Thyroid gland (tissue), 4 donors: ENCODE measurements around the gene CFAP69. TPM values are rescaled to one million over a fixed set of nuclear protein-coding genes. Genes with fewer than 3 reads are reported as not detected.

Experiments used
- DNase-seq, 2 donors: peaks; one replicate each; pipeline ENCODE4 v3.0.0-alpha.2; 2019
- H3K27ac ChIP-seq, 3 donors: fragments of 200-600 bp; sonication (generic); 1 replicate in 2 of 3; 2 replicates in 1 of 3; pipeline ENCODE4 v1.5.1; 2016 to 2019; ENCODE audit warnings: mild to moderate bottlenecking in 1 of 3, moderate library complexity in 1 of 3
- H3K27me3 ChIP-seq: fragments of 200-600 bp; sonication (generic); one replicate; pipeline ENCODE4 v1.5.1; 2019
- H3K36me3 ChIP-seq, 2 donors: fragments of 200-600 bp; sonication (generic); one replicate each; pipeline ENCODE4 v1.5.1; 2016 to 2019
- H3K4me1 ChIP-seq, 2 donors: fragments of 200-600 bp; sonication (generic); one replicate each; pipeline ENCODE4 v1.5.1; 2017 to 2019
- H3K4me3 ChIP-seq, 3 donors: fragments of 200-600 bp; sonication (generic); replicated peaks in 1 of 3; 1 replicate in 2 of 3; 2 replicates in 1 of 3; pipeline ENCODE4 v1.5.1; 2016; ENCODE audit warnings: mild to moderate bottlenecking in 1 of 3
- H3K9me3 ChIP-seq: fragments of 200-600 bp; sonication (generic); one replicate; pipeline ENCODE4 v1.5.1; 2017
- CTCF ChIP-seq, 6 experiments: fragments of 200-600 bp in 3 of 6; fragments of 450-650 bp in 3 of 6; sonication (generic) in 3 of 6; IDR thresholded peaks; one replicate each; pipeline ENCODE4 v1.5.1; 2016 to 2019; ENCODE audit warnings: antibody characterized with exemption in 6 of 6, mild to moderate bottlenecking in 2 of 6, inconsistent platforms in 1 of 6, moderate library complexity in 1 of 6
- POLR2A ChIP-seq, 2 donors: fragments of 450-650 bp; IDR thresholded peaks; one replicate each; pipeline ENCODE4 v1.6.1; 2017; ENCODE audit warnings: antibody characterized with exemption in 2 of 2, mild to moderate bottlenecking in 2 of 2, moderate library complexity in 1 of 2
- WGBS, 2 donors: methylation state at CpG; one replicate each; pipeline ENCODE4 v1.1.5; 2017; 5-methylcytosine and 5-hydroxymethylcytosine counted together
- intact Hi-C: fragments of 100-400 bp; cut with DNase I; formaldehyde crosslinking; loops from one replicate; pipeline ENCODE4 v1.15.1; 2023
- total RNA-seq, 4 donors: library from RNA; depleted of rRNA; stranded (reverse); fragments of >200 nt; gene quantifications; one replicate each; pipeline ENCODE4 v1.2.3, GENCODE V29; 2016

CFAP69 gene
- total RNA-seq, 4 donors from 2014 or later = 12.6 to 73.8 (median 32.5) TPM

DNA sequence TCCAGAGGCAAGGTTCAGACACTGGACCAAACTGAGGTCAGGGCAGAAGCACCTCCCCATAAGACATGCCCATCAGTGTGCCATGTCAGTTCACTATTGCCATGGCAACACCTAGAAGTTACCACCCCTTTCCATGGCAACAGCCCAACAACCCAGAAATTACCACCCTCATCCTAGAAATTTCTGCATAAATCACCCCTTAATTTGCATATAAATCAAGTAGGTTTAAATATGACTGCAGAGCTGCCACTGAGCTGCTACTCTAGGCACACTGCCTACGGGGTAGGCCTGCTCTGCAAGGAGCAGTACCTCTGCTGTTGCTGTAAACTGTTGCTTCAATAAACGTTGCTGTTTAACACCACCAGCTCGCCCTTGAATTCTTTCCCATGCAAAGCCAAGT, 20.8 kb upstream of the CFAP69 start:
- H3K36me3 ChIP-seq = no peaks in the 10 kb centered on the region
- no peak overlapping the region for H3K27ac ChIP-seq
- TF ChIP-seq CTCF (IDR thresholded peaks at IDR 0.05) (no peak), POLR2A (IDR thresholded peaks at IDR 0.05) (no peak)
- 60 to 66% methylated on average over 3 of the region's 3 CpGs for WGBS, 2 donors
- intact Hi-C loops = no loop called here
- H3K4me1 ChIP-seq = no peaks in the 10 kb centered on the region
- H3K4me3 ChIP-seq = no peak overlapping the region
- no peak for DNase-seq
- H3K27me3 ChIP-seq = no peaks in the 10 kb centered on the region
- H3K9me3 ChIP-seq = peaks cover 3% of the 10 kb centered on the region

DNA sequence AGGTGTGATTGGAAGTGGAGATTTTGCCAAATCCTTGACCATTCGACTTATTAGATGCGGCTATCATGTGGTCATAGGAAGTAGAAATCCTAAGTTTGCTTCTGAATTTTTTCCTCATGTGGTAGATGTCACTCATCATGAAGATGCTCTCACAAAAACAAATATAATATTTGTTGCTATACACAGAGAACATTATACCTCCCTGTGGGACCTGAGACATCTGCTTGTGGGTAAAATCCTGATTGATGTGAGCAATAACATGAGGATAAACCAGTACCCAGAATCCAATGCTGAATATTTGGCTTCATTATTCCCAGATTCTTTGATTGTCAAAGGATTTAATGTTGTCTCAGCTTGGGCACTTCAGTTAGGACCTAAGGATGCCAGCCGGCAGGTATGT, 19.8 kb upstream of the CFAP69 start:
- H3K4me1 ChIP-seq = no peaks in the 10 kb centered on the region
- intact Hi-C loops = no loop called here
- no peak overlapping the region for H3K4me3 ChIP-seq
- no peak for TF ChIP-seq POLR2A (IDR thresholded peaks at IDR 0.05)
- no peak for TF ChIP-seq CTCF (IDR thresholded peaks at IDR 0.05)
- H3K27me3 ChIP-seq = no peaks in the 10 kb centered on the region
- no peaks in the 10 kb centered on the region for H3K36me3 ChIP-seq
- peaks cover 3% of the 10 kb centered on the region for H3K9me3 ChIP-seq
- no peak overlapping the region for H3K27ac ChIP-seq
- no peak for DNase-seq
- WGBS, 2 donors = 92 to 93% methylated on average over 3 of the region's 3 CpGs

DNA sequence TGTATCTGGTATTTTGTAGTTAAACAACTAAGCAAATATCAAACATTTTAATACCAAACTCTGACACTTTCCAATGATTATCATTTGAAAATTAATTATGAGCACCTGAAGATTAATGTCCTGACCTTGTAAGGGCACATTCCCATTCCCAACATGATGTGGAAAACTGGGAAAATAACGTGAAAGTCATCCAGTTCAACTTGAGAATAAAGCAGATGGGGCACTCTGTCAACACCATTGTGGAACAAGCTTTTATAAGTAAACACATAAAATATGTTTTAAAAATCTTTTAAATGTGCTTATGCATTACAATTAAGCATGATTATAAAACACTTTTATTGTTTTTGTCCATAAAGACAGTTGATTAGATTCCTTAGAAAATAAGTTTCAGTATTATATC, 19.4 kb upstream of the CFAP69 start:
- no peak for DNase-seq
- no peak for TF ChIP-seq CTCF (IDR thresholded peaks at IDR 0.05)
- TF ChIP-seq POLR2A (IDR thresholded peaks at IDR 0.05) = no peak
- no peaks in the 10 kb centered on the region for H3K27me3 ChIP-seq
- no peak overlapping the region for H3K4me3 ChIP-seq
- WGBS, 2 donors = 70 to 77% methylated on average over 1 of the region's 1 CpG
- H3K36me3 ChIP-seq = no peaks in the 10 kb centered on the region
- intact Hi-C loops = no loop called here
- H3K27ac ChIP-seq = no peak overlapping the region
- H3K9me3 ChIP-seq = peaks cover 3% of the 10 kb centered on the region
- no peaks in the 10 kb centered on the region for H3K4me1 ChIP-seq

DNA sequence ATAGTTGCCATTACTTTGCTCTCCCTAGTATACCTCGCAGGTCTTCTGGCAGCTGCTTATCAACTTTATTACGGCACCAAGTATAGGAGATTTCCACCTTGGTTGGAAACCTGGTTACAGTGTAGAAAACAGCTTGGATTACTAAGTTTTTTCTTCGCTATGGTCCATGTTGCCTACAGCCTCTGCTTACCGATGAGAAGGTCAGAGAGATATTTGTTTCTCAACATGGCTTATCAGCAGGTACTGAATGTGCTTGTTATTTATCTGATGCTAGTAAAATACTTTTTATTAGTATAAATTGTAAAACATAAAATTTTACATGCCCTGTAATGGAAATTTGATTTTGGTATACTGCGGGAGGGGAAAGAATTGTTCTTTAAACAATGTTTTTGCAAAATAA, 17.7 kb upstream of the CFAP69 start:
- no peaks in the 10 kb centered on the region for H3K36me3 ChIP-seq
- 71 to 96% methylated on average over 5 of the region's 5 CpGs for WGBS, 2 donors
- H3K27me3 ChIP-seq = no peaks in the 10 kb centered on the region
- H3K4me1 ChIP-seq = no peaks in the 10 kb centered on the region
- H3K27ac ChIP-seq = no peak overlapping the region
- H3K9me3 ChIP-seq = no peaks in the 10 kb centered on the region
- no peak for DNase-seq
- intact Hi-C loops = no loop called here
- TF ChIP-seq POLR2A (IDR thresholded peaks at IDR 0.05) (no peak), CTCF (IDR thresholded peaks at IDR 0.05) (no peak)
- no peak overlapping the region for H3K4me3 ChIP-seq

- TF ChIP-seq CTCF (IDR thresholded peaks at IDR 0.05) (no peak), POLR2A (IDR thresholded peaks at IDR 0.05) (no peak)
- intact Hi-C loops = no loop called here
- no peaks in the 10 kb centered on the region for H3K9me3 ChIP-seq
- 86 to 98% methylated on average over 2 of the region's 2 CpGs for WGBS, 2 donors
- H3K36me3 ChIP-seq = no peaks in the 10 kb centered on the region
- no peaks in the 10 kb centered on the region for H3K27me3 ChIP-seq
- no peak for DNase-seq
- H3K4me1 ChIP-seq = no peaks in the 10 kb centered on the region
- no peak overlapping the region for H3K4me3 ChIP-seq
- no peak overlapping the region for H3K27ac ChIP-seq
Measured at GRCh38 chr7:90229682-90230081, 15.3 kb upstream of the CFAP69 start.
